COLO829 (cell line): ENCODE measurements around the gene CELF2.
A peak's percentile ranks its signal among the peaks of the same experiment; 100 is the strongest.

Experiments
- DNase-seq: peaks from one replicate; pipeline ENCODE4 v3.0.0; 2012; ENCODE audit warnings: low spot score

The CELF2 gene

GRCh38 chr10:11201911-11202310 lies 184.2 kb downstream of the CELF2 start:
- no peak for DNase-seq

- DNase-seq, result no peak
These were observed 186.8 kb downstream of the CELF2 start for GRCh38 chr10:11204351-11204942.

- no peak for DNase-seq
These were observed 187.5 kb downstream of the CELF2 start for GRCh38 chr10:11205030-11205772.

GRCh38 chr10:11206676-11207559 lies 189.2 kb downstream of the CELF2 start:
- no peak for DNase-seq

GRCh38 chr10:11207560-11207844 lies 189.8 kb downstream of the CELF2 start:
- DNase-seq, result no peak

GRCh38 chr10:11208243-11208642 lies 190.6 kb downstream of the CELF2 start:
- no peak for DNase-seq

- DNase-seq, result no peak
These were observed 191.5 kb downstream of the CELF2 start for GRCh38 chr10:11208908-11209829.

DNA sequence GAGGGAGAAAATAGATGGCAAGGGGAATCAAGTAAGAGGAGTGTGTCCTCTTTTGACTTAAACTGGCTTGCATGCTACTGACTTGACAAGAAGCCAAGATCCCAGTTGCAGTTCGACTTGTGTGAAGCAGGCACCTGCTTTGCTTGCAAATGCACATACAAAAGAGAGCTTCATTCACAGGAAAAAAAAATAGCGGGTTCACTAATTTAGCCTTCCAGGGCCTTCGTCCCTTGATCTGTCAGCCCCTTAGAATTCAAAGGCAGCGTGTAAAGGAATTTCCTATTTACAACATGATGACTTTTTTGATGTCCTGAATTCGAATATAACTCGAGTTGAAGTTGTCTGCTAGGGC lies 192.1 kb downstream of the CELF2 start:
- DNase-seq, result peak; percentile 40

DNA sequence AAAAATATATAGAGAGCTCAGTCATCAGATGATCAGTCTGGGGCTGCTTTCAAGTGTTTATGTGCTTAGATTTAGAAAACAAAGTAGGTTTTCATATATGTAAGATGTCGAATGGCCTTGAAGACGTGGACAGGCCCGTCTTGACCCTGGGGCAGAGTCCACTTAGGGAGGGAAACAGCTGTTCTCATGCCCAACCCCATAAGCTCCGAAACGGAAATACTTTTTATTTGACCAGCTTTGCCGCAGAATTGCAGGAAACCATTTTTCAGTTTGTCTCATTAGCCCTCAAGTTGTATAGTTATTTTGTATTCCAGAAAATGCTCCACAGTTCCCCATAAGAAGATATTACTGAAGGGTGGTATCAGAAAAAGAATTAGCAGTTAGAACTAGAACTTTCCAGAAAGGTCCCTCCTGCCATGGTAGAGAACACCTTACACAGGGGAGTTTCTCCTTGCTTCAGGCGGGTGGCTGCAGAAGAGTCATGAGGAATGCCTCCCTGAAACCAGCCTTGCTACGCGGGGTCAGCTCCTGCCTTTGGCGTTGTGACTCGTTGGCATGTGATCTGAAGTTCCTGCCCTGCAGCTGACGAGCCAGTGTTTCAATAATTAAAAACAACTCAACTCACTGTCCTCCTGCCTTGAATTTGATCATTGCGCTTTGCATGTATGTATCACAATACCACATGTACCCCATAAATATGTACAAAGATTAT lies 192.7 kb downstream of the CELF2 start:
- DNase-seq, result peak; percentile 69

GRCh38 chr10:11212288-11213085 lies 194.8 kb downstream of the CELF2 start:
- DNase-seq, result no peak

GRCh38 chr10:11213137-11213536 lies 195.5 kb downstream of the CELF2 start:
- no peak for DNase-seq

DNA sequence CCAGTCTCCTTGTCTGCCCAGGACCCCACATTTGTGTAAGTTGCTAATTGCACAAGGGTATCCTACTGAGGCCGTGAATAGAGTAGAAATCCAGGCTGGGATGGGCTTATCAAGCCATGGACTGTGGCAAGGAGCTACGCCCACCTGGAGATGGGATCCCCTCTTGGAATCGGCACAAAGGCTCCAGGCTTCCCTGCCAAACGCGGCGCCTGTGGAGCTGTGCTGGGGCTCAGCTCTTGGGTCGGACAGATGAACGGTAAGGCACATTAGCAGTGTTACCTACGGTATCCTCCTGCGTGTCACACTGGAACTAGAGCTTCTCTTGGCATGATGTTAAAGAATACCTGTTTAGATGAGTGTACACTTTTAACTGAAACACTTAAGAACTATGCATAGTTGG lies 196.7 kb downstream of the CELF2 start:
- no peak for DNase-seq

GRCh38 chr10:11215471-11215870 lies 197.8 kb downstream of the CELF2 start:
- DNase-seq, result no peak

DNA sequence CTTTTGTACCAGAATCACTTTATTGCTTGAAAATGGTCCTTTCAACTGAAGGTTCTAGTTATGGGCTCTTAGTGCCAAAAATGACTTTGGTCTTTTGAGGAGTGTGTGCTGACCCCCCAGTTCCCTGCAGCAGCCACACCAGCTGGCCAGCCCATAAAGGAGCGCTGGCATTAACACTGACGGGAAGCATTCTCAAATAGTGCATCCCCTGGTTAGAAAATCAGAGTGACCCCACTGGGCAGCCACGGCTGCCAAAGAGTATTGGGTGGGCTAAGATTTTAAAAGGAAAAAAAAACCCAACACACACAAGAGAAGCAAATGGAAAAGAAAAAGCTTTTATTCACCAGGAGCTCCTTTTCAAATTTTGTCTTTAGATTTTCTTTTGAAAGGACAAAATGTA lies 199.8 kb downstream of the CELF2 start:
- no peak for DNase-seq

DNA sequence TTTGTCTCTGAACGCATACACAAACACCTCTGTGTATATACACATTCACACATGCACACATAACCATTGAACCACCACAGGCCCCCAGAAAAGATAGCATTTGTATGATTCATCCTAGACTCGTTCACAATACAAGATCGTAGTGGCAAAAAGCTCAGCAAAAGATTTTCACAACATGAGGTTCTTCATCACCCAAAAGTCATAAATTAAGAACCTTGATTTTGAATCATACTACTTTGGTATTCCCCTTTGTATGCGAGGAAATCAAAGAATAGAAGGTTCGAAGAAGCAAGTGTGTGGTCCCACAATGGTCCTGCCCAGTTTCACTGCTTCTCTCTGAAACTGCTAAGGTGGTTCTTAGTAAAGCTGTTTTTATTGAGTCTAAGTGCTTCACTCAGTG lies 200.7 kb downstream of the CELF2 start:
- DNase-seq, result no peak

DNA sequence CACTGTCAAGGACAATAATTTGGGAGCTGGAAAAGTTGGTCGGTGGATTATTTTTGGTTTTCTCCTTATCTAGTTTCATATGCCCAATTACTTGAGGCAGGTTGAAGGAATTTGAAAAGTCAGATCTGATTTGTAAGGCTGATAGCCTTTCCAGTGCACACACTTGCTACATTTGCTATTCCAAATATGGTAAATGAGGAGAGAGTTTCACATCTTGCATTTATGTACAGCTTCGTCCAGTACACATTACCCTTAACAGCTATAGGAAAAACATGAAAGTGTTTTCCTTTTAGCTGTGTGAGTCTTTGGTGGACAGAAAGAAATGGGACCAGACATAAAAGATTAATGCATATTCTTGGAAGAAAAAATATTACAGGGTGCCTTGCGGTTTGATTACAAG lies 201.8 kb downstream of the CELF2 start:
- no peak for DNase-seq

DNA sequence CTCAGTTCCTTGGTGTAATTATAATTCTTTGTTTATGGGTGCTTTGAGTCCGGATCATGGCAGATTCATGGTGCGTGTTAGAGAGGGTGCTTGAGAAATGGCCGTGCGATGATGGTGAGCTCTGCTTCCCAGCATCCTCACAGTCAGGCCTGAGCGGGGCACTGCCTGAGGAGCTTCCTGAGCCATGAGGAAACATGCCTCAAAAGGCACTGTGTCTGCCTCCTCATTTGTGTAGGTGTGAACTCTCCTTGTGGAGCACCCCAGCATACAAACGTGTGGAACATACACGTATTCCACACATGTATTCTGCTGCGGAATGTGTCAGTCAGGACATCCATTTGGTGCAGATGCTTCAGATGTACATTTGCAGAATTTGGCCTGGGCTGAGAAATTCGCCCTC lies 205.4 kb downstream of the CELF2 start:
- DNase-seq, result no peak

DNA sequence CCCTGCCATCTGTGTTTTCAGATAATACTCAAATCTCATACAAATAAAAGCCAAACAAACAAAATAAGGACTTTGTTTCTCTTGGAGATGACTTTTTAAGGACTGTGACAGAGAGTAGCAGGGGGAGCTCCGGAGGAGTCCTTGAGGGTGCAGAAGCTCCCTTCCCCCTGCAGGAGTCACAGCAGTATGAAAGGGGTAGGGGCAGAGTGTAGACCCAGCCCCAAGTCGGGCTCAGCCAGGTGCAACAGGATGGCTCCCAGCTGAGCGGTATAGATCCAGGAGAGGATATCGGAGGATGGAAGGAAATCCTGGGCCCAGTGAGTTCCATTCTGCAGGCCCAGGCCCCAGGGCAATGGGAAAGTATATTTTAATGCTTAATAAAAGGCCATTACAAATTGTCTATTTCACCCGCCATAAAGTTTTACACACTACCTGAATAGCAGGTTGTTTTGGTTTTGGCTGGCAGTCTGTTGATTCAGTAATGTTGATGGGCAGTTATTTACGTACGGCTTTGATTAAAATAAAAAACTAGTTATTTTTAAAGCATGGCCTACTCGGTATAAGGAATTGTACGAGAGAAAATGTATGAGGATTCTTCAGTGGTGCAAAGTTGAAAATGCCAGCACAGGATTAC lies 206.0 kb downstream of the CELF2 start:
- no peak for DNase-seq

DNA sequence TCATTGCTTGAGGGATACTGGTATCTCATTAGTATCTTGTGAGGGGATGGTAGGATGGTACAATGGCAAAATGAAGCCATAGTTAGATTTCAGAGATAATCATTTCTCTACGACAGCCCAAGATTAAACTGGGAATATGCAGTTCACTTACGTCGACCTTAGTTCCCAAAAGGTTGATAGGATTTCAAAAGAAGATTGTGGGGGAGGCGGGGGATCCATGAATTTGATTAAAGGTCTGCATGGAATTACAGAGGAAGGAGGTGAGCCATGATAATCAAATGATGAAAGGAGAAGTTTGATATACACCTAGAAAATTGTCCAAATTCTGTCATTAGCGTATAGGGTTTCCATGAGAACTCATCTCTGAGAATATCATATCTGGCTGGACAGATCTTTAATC lies 206.6 kb downstream of the CELF2 start:
- no peak for DNase-seq

DNA sequence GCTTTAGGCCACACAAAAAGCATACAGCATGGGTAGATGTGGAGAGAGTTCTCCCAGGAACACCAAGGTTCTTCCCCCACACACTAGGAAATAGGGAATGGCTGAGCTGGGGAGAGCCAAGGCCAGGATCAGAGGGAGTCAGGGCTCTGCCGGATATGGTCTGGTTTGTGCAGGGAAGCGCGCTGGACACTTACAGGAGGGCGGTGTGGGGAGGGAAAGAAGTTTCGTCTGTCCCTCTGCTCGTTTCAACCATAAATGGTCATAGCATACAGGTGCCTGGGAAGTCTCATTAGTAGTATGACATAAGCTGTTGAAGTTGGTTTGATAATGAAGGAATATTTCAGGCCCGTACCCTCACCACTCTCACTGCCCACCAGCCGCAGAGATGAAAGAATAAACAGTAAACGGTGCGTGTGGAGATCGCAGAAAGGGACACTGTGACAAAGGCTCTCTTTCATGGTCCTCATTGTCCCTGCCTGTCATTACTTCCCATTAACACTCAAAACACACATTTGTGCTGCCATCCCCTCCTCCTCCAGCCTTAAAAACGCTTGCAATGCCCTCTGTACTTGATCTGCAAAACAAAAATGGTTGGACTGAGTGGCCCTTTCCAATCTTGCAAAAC lies 207.2 kb downstream of the CELF2 start:
- DNase-seq, result no peak
